Raji (cell line): ENCODE data around the gene CCDC88C.

ENCODE experiments used
- POLR2A ChIP-seq: IDR thresholded peaks from 2 replicates; pipeline ENCODE4 v1.6.1; 2011; ENCODE audit warnings: low read depth, low read length, control low read depth; ENCODE audit not compliant: insufficient read depth

Gene CCDC88C

GRCh38 chr14:91295851-91296796 is 121.5 kb downstream of the CCDC88C start:
- TF ChIP-seq POLR2A = no peak

GRCh38 chr14:91295276-91295845 is 122.3 kb downstream of the CCDC88C start:
- TF ChIP-seq POLR2A = no peak

- TF ChIP-seq POLR2A = no peak
Observed at GRCh38 chr14:91294153-91294552, 123.5 kb downstream of the CCDC88C start.

- TF ChIP-seq POLR2A = no peak
Observed at GRCh38 chr14:91293281-91293680, 124.3 kb downstream of the CCDC88C start.

GRCh38 chr14:91292491-91292890 is 125.1 kb downstream of the CCDC88C start:
- no peak for TF ChIP-seq POLR2A

- no peak for TF ChIP-seq POLR2A
Observed at GRCh38 chr14:91291786-91292405, 125.7 kb downstream of the CCDC88C start.

GRCh38 chr14:91290986-91291385 is 126.6 kb downstream of the CCDC88C start:
- TF ChIP-seq POLR2A = no peak

- TF ChIP-seq POLR2A = no peak
Observed at GRCh38 chr14:91289464-91289863, 128.2 kb downstream of the CCDC88C start.

GRCh38 chr14:91288876-91289275 is 128.7 kb downstream of the CCDC88C start:
- no peak for TF ChIP-seq POLR2A

- no peak for TF ChIP-seq POLR2A
Observed at GRCh38 chr14:91286530-91286937, 131.1 kb downstream of the CCDC88C start.

- no peak for TF ChIP-seq POLR2A
Observed at GRCh38 chr14:91284791-91285548, 132.7 kb downstream of the CCDC88C start.

- no peak for TF ChIP-seq POLR2A
Observed at GRCh38 chr14:91284146-91284790, 133.4 kb downstream of the CCDC88C start.

GRCh38 chr14:91283666-91284065 is 134.0 kb downstream of the CCDC88C start:
- no peak for TF ChIP-seq POLR2A

- no peak for TF ChIP-seq POLR2A
Observed at GRCh38 chr14:91282954-91283645, 134.5 kb downstream of the CCDC88C start.
